HFFc6 (cell line): ENCODE data around the gene TREH. TPM values are rescaled to one million over a fixed set of nuclear protein-coding genes. Genes with fewer than 3 reads are reported as not detected.

Source experiments
- DNase-seq: peaks from one replicate; pipeline ENCODE4 v3.0.0-alpha.2; 2018
- H3K27ac Mint-ChIP-seq: 2 replicates; pipeline ENCODE4 v1.8.0; 2020; ENCODE audit warnings: mild to moderate bottlenecking, mixed read lengths
- H3K27me3 Mint-ChIP-seq: 2 replicates; pipeline ENCODE4 v1.8.0; 2021; ENCODE audit warnings: mild to moderate bottlenecking, moderate library complexity, mixed read lengths; ENCODE audit not compliant: insufficient read depth
- H3K36me3 Mint-ChIP-seq: 2 replicates; pipeline ENCODE4 v1.8.0; 2021; ENCODE audit warnings: low read depth, mixed read lengths
- H3K4me1 Mint-ChIP-seq: 2 replicates; pipeline ENCODE4 v1.8.0; 2020; ENCODE audit warnings: low read depth, mixed read lengths
- H3K4me3 Mint-ChIP-seq: 2 replicates; pipeline ENCODE4 v1.8.0; 2020; ENCODE audit warnings: mild to moderate bottlenecking, moderate library complexity, mixed read lengths
- H3K9me3 Mint-ChIP-seq: 2 replicates; pipeline ENCODE4 v1.8.0; 2020; ENCODE audit warnings: mild to moderate bottlenecking, mixed read lengths
- total RNA-seq, 6 experiments: library from RNA; stranded (reverse); fragmentation: NEBNext Ultra II Directional; extraction: Animal tissue kit (Norgen Biotek cat#: 25700); gene quantifications; 2 replicates in 1 of 6; 3 replicates in 5 of 6; pipeline ENCODE4 v1.2.3, GENCODE V29; 2021
- TF ChIP-seq, protein P1 (sequence below): fragments of 200-600 bp; sonication (generic); IDR thresholded peaks from 2 replicates; pipeline ENCODE4 v1.5.0; 2021; ENCODE audit warnings: antibody characterized with exemption, mild to moderate bottlenecking

Gene TREH
- total RNA-seq, 6 experiments from 2014 or later, result 0.07 TPM; not detected in 5

DNA sequence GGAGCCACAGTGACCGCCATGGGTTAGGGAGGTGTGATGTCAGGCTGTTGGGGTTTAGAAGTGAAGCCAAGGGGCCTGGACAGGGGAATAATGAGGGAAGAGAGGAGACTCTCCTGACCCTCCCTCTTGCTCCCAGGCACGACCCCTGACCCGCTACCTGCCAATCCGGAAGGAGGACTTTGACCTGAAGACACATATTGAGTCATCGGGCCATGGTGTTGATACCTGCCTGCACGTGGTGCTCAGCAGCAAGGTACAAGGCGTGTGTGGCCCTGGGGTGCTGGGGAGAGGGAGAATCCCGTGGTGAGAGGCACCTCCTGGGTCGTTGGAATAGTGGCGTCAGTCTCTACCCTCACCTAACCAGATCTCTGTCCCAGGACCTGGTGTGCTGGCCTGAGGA, 29.5 kb downstream of the TREH start:
- Mint-ChIP-seq H3K36me3 (peaks cover 34% of the 10 kb centered on the region; the same call in 1 of the 2 replicates), H3K27me3 (peaks cover 4% of the 10 kb centered on the region), H3K4me3 (no peak overlapping the region), H3K4me1 (no peaks in the 10 kb centered on the region; the same call in 1 of the 2 replicates), H3K9me3 (no peaks in the 10 kb centered on the region), H3K27ac (no peak overlapping the region)
- TF ChIP-seq, protein P1, sequence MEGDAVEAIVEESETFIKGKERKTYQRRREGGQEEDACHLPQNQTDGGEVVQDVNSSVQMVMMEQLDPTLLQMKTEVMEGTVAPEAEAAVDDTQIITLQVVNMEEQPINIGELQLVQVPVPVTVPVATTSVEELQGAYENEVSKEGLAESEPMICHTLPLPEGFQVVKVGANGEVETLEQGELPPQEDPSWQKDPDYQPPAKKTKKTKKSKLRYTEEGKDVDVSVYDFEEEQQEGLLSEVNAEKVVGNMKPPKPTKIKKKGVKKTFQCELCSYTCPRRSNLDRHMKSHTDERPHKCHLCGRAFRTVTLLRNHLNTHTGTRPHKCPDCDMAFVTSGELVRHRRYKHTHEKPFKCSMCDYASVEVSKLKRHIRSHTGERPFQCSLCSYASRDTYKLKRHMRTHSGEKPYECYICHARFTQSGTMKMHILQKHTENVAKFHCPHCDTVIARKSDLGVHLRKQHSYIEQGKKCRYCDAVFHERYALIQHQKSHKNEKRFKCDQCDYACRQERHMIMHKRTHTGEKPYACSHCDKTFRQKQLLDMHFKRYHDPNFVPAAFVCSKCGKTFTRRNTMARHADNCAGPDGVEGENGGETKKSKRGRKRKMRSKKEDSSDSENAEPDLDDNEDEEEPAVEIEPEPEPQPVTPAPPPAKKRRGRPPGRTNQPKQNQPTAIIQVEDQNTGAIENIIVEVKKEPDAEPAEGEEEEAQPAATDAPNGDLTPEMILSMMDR, result no peak
- DNase-seq, result no peak

DNA sequence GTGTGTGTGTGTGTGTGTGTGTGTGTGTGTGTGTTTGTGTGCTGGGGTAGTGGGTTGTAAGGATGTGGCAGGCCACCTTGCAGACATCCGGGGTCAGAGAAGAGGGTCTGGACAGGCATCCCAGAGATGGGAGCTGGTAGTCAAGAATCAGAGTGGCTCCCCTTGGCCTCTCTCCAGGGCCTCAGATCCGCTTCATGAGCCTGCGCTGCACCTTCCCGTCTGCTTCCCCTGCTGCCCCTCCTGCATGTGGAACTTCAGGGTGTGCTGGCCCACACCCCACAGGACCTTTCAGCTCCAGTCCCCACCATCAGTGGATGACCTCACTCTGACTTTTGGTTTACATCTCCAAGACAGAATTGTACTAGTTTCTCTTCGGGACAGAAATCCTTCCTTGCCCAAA, 31.2 kb downstream of the TREH start:
- Mint-ChIP-seq H3K9me3 (no peaks in the 10 kb centered on the region), H3K27ac (peak overlapping the region; percentile 18; the same call in 1 of the 2 replicates), H3K4me3 (no peak overlapping the region), H3K27me3 (peaks cover 4% of the 10 kb centered on the region), H3K36me3 (peaks cover 33% of the 10 kb centered on the region; the same call in 1 of the 2 replicates), H3K4me1 (no peaks in the 10 kb centered on the region; the same call in 1 of the 2 replicates)
- DNase-seq, result no peak
- TF ChIP-seq, protein P1, result no peak

- Mint-ChIP-seq H3K27me3 (peaks cover 4% of the 10 kb centered on the region), H3K9me3 (no peaks in the 10 kb centered on the region), H3K36me3 (peaks cover 25% of the 10 kb centered on the region; the same call in 1 of the 2 replicates), H3K27ac (no peak overlapping the region), H3K4me1 (no peaks in the 10 kb centered on the region; the same call in 1 of the 2 replicates), H3K4me3 (no peak overlapping the region)
- no peak for DNase-seq
- TF ChIP-seq, protein P1, result no peak
Measured at GRCh38 chr11:118646393-118646792, 33.1 kb downstream of the TREH start.

DNA sequence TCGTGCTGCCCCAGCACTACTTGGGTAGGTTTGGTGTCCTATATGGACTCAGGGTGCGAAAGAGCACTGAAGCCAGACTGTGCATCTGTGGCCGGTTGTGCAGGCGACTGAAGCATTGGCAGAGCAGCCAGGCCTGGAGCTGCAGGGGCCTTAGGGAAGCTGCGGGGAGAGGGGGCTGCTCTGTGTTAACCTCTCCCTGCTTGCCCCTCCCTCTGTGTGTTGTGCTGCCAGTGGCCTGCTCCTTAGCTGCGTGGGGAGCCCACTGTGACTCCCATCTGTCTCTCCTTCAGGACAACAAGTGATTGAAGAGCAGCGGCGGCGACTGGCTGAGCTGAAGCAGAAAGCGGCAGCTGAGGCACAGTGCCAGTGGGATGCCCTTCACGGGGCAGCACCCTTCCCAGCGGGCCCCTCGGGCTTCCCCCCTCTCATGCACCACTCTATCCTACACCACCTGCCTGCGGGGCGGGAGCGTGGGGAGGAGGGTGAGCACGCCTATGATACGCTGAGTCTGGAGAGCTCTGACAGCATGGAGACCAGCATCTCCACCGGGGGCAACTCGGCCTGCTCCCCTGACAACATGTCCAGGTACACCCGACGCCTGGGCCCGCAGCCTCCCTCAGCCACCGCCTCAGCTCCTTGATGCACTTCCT, 34.3 kb downstream of the TREH start:
- no peak for DNase-seq
- Mint-ChIP-seq H3K4me1 (no peaks in the 10 kb centered on the region; the same call in 1 of the 2 replicates), H3K27me3 (peaks cover 4% of the 10 kb centered on the region; the same call in 1 of the 2 replicates), H3K36me3 (peaks cover 16% of the 10 kb centered on the region; the same call in 1 of the 2 replicates), H3K4me3 (no peak overlapping the region), H3K9me3 (no peaks in the 10 kb centered on the region), H3K27ac (no peak overlapping the region)
- TF ChIP-seq, protein P1, result no peak

DNA sequence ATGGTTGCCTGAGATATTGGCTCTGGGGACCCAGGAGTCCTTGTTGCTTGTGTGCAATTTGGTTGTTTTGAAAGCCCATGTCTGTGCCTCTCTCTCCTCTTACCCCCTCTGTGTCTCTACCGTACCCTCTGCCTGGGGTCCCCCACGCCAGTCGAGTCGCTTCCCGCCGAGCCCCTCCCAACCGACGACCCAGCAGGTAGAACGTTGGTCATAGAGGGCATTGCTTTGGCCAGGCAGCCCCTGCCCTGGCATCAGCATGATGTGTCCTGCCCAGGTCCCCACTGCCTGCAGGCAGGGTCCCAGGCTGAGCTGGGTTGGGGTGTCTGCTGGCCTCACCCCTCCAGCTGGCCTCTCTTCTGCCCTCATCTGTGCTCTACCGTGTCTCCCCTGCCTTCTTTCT, 35.0 kb downstream of the TREH start:
- DNase-seq, result no peak
- peaks cover 16% of the 10 kb centered on the region; the same call in 1 of the 2 replicates for H3K36me3 Mint-ChIP-seq
- peaks cover 4% of the 10 kb centered on the region; the same call in 1 of the 2 replicates for H3K27me3 Mint-ChIP-seq
- no peaks in the 10 kb centered on the region; the same call in 1 of the 2 replicates for H3K4me1 Mint-ChIP-seq
- TF ChIP-seq, protein P1, result no peak
- H3K9me3 Mint-ChIP-seq, result no peaks in the 10 kb centered on the region
- no peak overlapping the region for H3K27ac Mint-ChIP-seq
- no peak overlapping the region for H3K4me3 Mint-ChIP-seq
